Astrocyte (in vitro differentiated cells and primary cell): Measurements from ENCODE around the gene GBGT1. TPM values are rescaled to one million over a fixed set of nuclear protein-coding genes. Genes with fewer than 3 reads are reported as not detected.

Source experiments
- DNase-seq: peaks from one replicate; pipeline ENCODE4 v3.0.0-alpha.2; 2010; ENCODE audit warnings: low read depth
- FAIRE-seq: peaks from 2 replicates; lab custom pipeline; 2011; peaks lifted over from hg19 to GRCh38; lab: Jason Lieb, UNC
- H2AFZ ChIP-seq: 2 replicates; pipeline ENCODE4 v1.6.0; 2012; ENCODE audit warnings: low read depth, low read length, inconsistent platforms
- H3K27ac ChIP-seq: 2 replicates; pipeline ENCODE4 v1.5.1; 2011; ENCODE audit warnings: low read depth, low read length, inconsistent platforms
- H3K27me3 ChIP-seq: 2 replicates; pipeline ENCODE4 v1.6.0; 2011; ENCODE audit warnings: low read length, inconsistent platforms; ENCODE audit not compliant: insufficient read depth
- H3K36me3 ChIP-seq: 2 replicates; pipeline ENCODE4 v1.5.1; 2011; ENCODE audit warnings: low read length, inconsistent platforms; ENCODE audit not compliant: insufficient read depth
- H3K4me1 ChIP-seq: 2 replicates; pipeline ENCODE4 v1.5.1; 2011; ENCODE audit warnings: low read length, inconsistent platforms; ENCODE audit not compliant: insufficient read depth
- H3K4me2 ChIP-seq: 2 replicates; pipeline ENCODE4 v1.6.0; 2012; ENCODE audit warnings: low read length, inconsistent platforms
- H3K4me3 ChIP-seq: 2 replicates; pipeline ENCODE4 v1.5.1; 2011; ENCODE audit warnings: low read depth, mild to moderate bottlenecking, low read length, inconsistent platforms; ENCODE audit not compliant: insufficient read depth
- H3K79me2 ChIP-seq: 2 replicates; pipeline ENCODE4 v1.6.0; 2012; ENCODE audit warnings: mild to moderate bottlenecking, low read length, inconsistent platforms; ENCODE audit not compliant: insufficient read depth
- H3K9ac ChIP-seq: 2 replicates; pipeline ENCODE4 v1.6.0; 2012; ENCODE audit warnings: mild to moderate bottlenecking, low read length, inconsistent platforms
- H3K9me3 ChIP-seq: 2 replicates; pipeline ENCODE4 v1.5.1; 2012; ENCODE audit warnings: low read depth, mild to moderate bottlenecking, low read length, inconsistent platforms; ENCODE audit not compliant: insufficient read depth
- H4K20me1 ChIP-seq: 2 replicates; pipeline ENCODE4 v1.6.0; 2012; ENCODE audit warnings: low read length, inconsistent platforms; ENCODE audit not compliant: insufficient read depth
- H3K27ac Mint-ChIP-seq: one replicate; pipeline ENCODE4 v1.8.0; 2021; ENCODE audit warnings: mild to moderate bottlenecking, mixed read lengths; ENCODE audit not compliant: unreplicated experiment
- H3K27me3 Mint-ChIP-seq: one replicate; pipeline ENCODE4 v1.8.0; 2021; ENCODE audit warnings: low read depth, mixed read lengths; ENCODE audit not compliant: unreplicated experiment
- H3K36me3 Mint-ChIP-seq: one replicate; pipeline ENCODE4 v1.8.0; 2021; ENCODE audit warnings: low read depth, mixed read lengths; ENCODE audit not compliant: unreplicated experiment
- H3K4me1 Mint-ChIP-seq: one replicate; pipeline ENCODE4 v1.8.0; 2021; ENCODE audit warnings: low read depth, mixed read lengths; ENCODE audit not compliant: unreplicated experiment
- H3K4me3 Mint-ChIP-seq: one replicate; pipeline ENCODE4 v1.8.0; 2021; ENCODE audit warnings: mild to moderate bottlenecking, moderate library complexity, mixed read lengths; ENCODE audit not compliant: unreplicated experiment
- H3K9me3 Mint-ChIP-seq: one replicate; pipeline ENCODE4 v1.8.0; 2021; ENCODE audit warnings: mild to moderate bottlenecking, mixed read lengths; ENCODE audit not compliant: unreplicated experiment
- EZH2 ChIP-seq: IDR thresholded peaks from 2 replicates; pipeline ENCODE4 v1.6.1; 2012; ENCODE audit warnings: mild to moderate bottlenecking, low read length, inconsistent platforms; ENCODE audit not compliant: insufficient read depth
- total RNA-seq: library from RNA; stranded (reverse); gene quantifications from 2 replicates; pipeline ENCODE4 v1.2.1, GENCODE V29; 2021
- TF ChIP-seq, protein P1 (sequence below): IDR thresholded peaks from 2 replicates; pipeline ENCODE4 v1.5.1; 2011; ENCODE audit warnings: low read depth, mild to moderate bottlenecking, inconsistent platforms, low read length, moderate library complexity; ENCODE audit not compliant: insufficient read depth

The GBGT1 gene
- total RNA-seq, 1 donor from 2014 or later = 8.5 TPM

- Mint-ChIP-seq H3K27me3 (no peaks in the 10 kb centered on the region), H3K36me3 (peaks cover 15% of the 10 kb centered on the region), H3K27ac (no peak overlapping the region), H3K9me3 (no peaks in the 10 kb centered on the region), H3K4me3 (no peak overlapping the region), H3K4me1 (peaks cover 7% of the 10 kb centered on the region)
- no peak overlapping the region for H2AFZ ChIP-seq
- TF ChIP-seq, protein P1, sequence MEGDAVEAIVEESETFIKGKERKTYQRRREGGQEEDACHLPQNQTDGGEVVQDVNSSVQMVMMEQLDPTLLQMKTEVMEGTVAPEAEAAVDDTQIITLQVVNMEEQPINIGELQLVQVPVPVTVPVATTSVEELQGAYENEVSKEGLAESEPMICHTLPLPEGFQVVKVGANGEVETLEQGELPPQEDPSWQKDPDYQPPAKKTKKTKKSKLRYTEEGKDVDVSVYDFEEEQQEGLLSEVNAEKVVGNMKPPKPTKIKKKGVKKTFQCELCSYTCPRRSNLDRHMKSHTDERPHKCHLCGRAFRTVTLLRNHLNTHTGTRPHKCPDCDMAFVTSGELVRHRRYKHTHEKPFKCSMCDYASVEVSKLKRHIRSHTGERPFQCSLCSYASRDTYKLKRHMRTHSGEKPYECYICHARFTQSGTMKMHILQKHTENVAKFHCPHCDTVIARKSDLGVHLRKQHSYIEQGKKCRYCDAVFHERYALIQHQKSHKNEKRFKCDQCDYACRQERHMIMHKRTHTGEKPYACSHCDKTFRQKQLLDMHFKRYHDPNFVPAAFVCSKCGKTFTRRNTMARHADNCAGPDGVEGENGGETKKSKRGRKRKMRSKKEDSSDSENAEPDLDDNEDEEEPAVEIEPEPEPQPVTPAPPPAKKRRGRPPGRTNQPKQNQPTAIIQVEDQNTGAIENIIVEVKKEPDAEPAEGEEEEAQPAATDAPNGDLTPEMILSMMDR = no peak
- no peak for TF ChIP-seq EZH2
- no peak overlapping the region for H3K27ac ChIP-seq
- H3K79me2 ChIP-seq = peaks cover 15% of the 10 kb centered on the region
- DNase-seq = no peak
- H3K36me3 ChIP-seq = peaks cover 2% of the 10 kb centered on the region
- H3K4me1 ChIP-seq = peaks cover 16% of the 10 kb centered on the region
- H3K4me2 ChIP-seq = no peak overlapping the region
- H4K20me1 ChIP-seq = peaks cover 48% of the 10 kb centered on the region
- no peaks in the 10 kb centered on the region for H3K27me3 ChIP-seq
- H3K9ac ChIP-seq = no peak overlapping the region
- H3K9me3 ChIP-seq = no peaks in the 10 kb centered on the region
- no peak for FAIRE-seq
- no peak overlapping the region for H3K4me3 ChIP-seq
Observed at GRCh38 chr9:133108794-133109641, 54.7 kb downstream of the GBGT1 start.

GRCh38 chr9:133107961-133108793 lies 55.5 kb downstream of the GBGT1 start:
- peaks cover 47% of the 10 kb centered on the region for H4K20me1 ChIP-seq
- no peak overlapping the region for H2AFZ ChIP-seq
- peaks cover 7% of the 10 kb centered on the region for H3K4me1 ChIP-seq
- no peaks in the 10 kb centered on the region for H3K9me3 ChIP-seq
- no peaks in the 10 kb centered on the region for H3K27me3 ChIP-seq
- no peak overlapping the region for H3K4me2 ChIP-seq
- DNase-seq (no peak), FAIRE-seq (no peak)
- Mint-ChIP-seq H3K27ac (no peak overlapping the region), H3K9me3 (no peaks in the 10 kb centered on the region), H3K36me3 (peaks cover 15% of the 10 kb centered on the region), H3K27me3 (no peaks in the 10 kb centered on the region), H3K4me3 (no peak overlapping the region), H3K4me1 (peaks cover under 1% of the 10 kb centered on the region)
- no peak overlapping the region for H3K9ac ChIP-seq
- H3K36me3 ChIP-seq = peaks cover 2% of the 10 kb centered on the region
- H3K27ac ChIP-seq = no peak overlapping the region
- H3K79me2 ChIP-seq = peaks cover 15% of the 10 kb centered on the region
- no peak overlapping the region for H3K4me3 ChIP-seq
- no peak for TF ChIP-seq EZH2
- TF ChIP-seq, protein P1 = no peak
